ENCODE data around the gene USP11.

- TF ChIP-seq CTCF (IDR thresholded peaks at IDR 0.05): no peak
- TF ChIP-seq EZH2 (IDR thresholded peaks at IDR 0.05; ENCODE audit: borderline replicate concordance, insufficient read depth, low read depth, low read length, poor library complexity, severe bottlenecking): no peak
Observed at GRCh38 chrX:47204970-47205369, 27.8 kb upstream of the USP11 start.

Measured in B cell (primary cell).